GM23338 (cell line): ENCODE data around the gene TBCD. TPM values are rescaled to one million over a fixed set of nuclear protein-coding genes. Genes with fewer than 3 reads are reported as not detected.

Source experiments
- ATAC-seq: fragments of 200-7000 bp; cut with Tn5 transposase; 3 replicates; pipeline ENCODE4 v1.9.1; 2020
- DNase-seq: peaks from one replicate; pipeline ENCODE4 v3.0.0-alpha.2; 2015; ENCODE audit warnings: low spot score
- H2AFZ ChIP-seq: fragments of 200-600 bp; sonication (generic); 2 replicates; pipeline ENCODE4 v1.8.0; 2016; ENCODE audit warnings: antibody characterized with exemption, mild to moderate bottlenecking, moderate library complexity
- H3F3A ChIP-seq: fragments of 200-600 bp; sonication (generic); replicated peaks from 2 replicates; pipeline ENCODE4 v1.8.0; 2017; ENCODE audit warnings: antibody characterized with exemption, mixed run types, low read depth
- H3K27ac ChIP-seq: fragments of 200-600 bp; sonication (generic); 2 replicates; pipeline ENCODE4 v1.6.1; 2016; ENCODE audit warnings: low read depth
- H3K27me3 ChIP-seq: fragments of 200-600 bp; sonication (generic); 2 replicates; pipeline ENCODE4 v1.8.0; 2016; ENCODE audit warnings: mild to moderate bottlenecking, mixed run types, moderate library complexity; ENCODE audit not compliant: insufficient read depth
- H3K36me3 ChIP-seq: fragments of 200-600 bp; sonication (generic); 2 replicates; pipeline ENCODE4 v1.8.0; 2016; ENCODE audit warnings: mild to moderate bottlenecking; ENCODE audit not compliant: insufficient read depth
- H3K4me1 ChIP-seq: fragments of 200-600 bp; sonication (generic); 2 replicates; pipeline ENCODE4 v1.8.0; 2016; ENCODE audit warnings: mild to moderate bottlenecking, moderate library complexity; ENCODE audit not compliant: insufficient read depth
- H3K4me2 ChIP-seq: fragments of 200-600 bp; sonication (generic); 2 replicates; pipeline ENCODE4 v1.7.1; 2017; ENCODE audit warnings: mixed run types
- H3K4me3 ChIP-seq: fragments of 200-600 bp; sonication (generic); 2 replicates; pipeline ENCODE4 v1.6.1; 2016; ENCODE audit warnings: mixed run types
- H3K79me2 ChIP-seq: fragments of 200-600 bp; sonication (generic); replicated peaks from 2 replicates; pipeline ENCODE4 v1.8.0; 2017; ENCODE audit warnings: mild to moderate bottlenecking; ENCODE audit not compliant: insufficient read depth
- H3K9me2 ChIP-seq: fragments of 200-600 bp; sonication (generic); 2 replicates; pipeline ENCODE4 v1.8.0; 2017; ENCODE audit not compliant: insufficient read depth
- H4K20me1 ChIP-seq: fragments of 200-600 bp; sonication (generic); replicated peaks from 2 replicates; pipeline ENCODE4 v1.8.0; 2017; ENCODE audit warnings: mild to moderate bottlenecking; ENCODE audit not compliant: insufficient read depth
- H3K27ac Mint-ChIP-seq: 2 replicates; pipeline ENCODE4 v1.8.0; 2020; ENCODE audit warnings: inconsistent platforms, mild to moderate bottlenecking, moderate library complexity, mixed read lengths
- H3K27me3 Mint-ChIP-seq: 3 replicates; pipeline ENCODE4 v1.8.0; 2022; ENCODE audit warnings: low read depth, mild to moderate bottlenecking, moderate library complexity, mixed read lengths, inconsistent platforms; ENCODE audit not compliant: insufficient read depth, poor library complexity
- H3K36me3 Mint-ChIP-seq: 3 replicates; pipeline ENCODE4 v1.8.0; 2021; ENCODE audit warnings: low read depth, mild to moderate bottlenecking, inconsistent platforms, moderate library complexity, mixed read lengths
- H3K4me1 Mint-ChIP-seq: 3 replicates; pipeline ENCODE4 v1.8.0; 2020; ENCODE audit warnings: mild to moderate bottlenecking, inconsistent platforms, mixed read lengths
- H3K4me3 Mint-ChIP-seq: 3 replicates; pipeline ENCODE4 v1.8.0; 2021; ENCODE audit warnings: moderate library complexity, mild to moderate bottlenecking, inconsistent platforms, mixed read lengths
- H3K9me3 Mint-ChIP-seq: 3 replicates; pipeline ENCODE4 v1.8.0; 2020; ENCODE audit warnings: moderate library complexity, mild to moderate bottlenecking, inconsistent platforms, mixed read lengths
- ETS1 ChIP-seq: IDR thresholded peaks from 2 replicates; pipeline ENCODE4 v1.6.1; 2016; ENCODE audit warnings: antibody characterized with exemption
- EZH2 ChIP-seq: fragments of 200-600 bp; sonication (generic); IDR thresholded peaks from one replicate; pipeline ENCODE4 v1.8.0; 2017; ENCODE audit warnings: antibody characterized with exemption, mild to moderate bottlenecking, low read depth; ENCODE audit not compliant: unreplicated experiment
- EZH2phosphoT487 ChIP-seq: fragments of 200-600 bp; sonication (generic); IDR thresholded peaks from one replicate; pipeline ENCODE4 v1.8.1; 2018; ENCODE audit warnings: antibody characterized with exemption; ENCODE audit not compliant: unreplicated experiment
- JUNB ChIP-seq: IDR thresholded peaks from one replicate; pipeline ENCODE4 v1.6.1; 2016; ENCODE audit warnings: antibody characterized with exemption; ENCODE audit not compliant: unreplicated experiment
- NANOG ChIP-seq: IDR thresholded peaks from 2 replicates; pipeline ENCODE4 v1.6.1; 2016; ENCODE audit warnings: antibody characterized with exemption, borderline replicate concordance
- POLR2AphosphoS5 ChIP-seq: IDR thresholded peaks from 2 replicates; pipeline ENCODE4 v1.6.1; 2016; ENCODE audit warnings: antibody characterized with exemption, low read depth
- STAT1 ChIP-seq: IDR thresholded peaks from one replicate; pipeline ENCODE4 v1.6.1; 2016; ENCODE audit warnings: antibody characterized with exemption; ENCODE audit not compliant: unreplicated experiment
- ZNF114 ChIP-seq: fragments of 250-450 bp; sonication (Bioruptor Pico); IDR thresholded peaks from 2 replicates; pipeline ENCODE4 v1.5.0; 2020; ENCODE audit warnings: mild to moderate bottlenecking, moderate library complexity
- ZNF331 ChIP-seq: fragments of 250-450 bp; sonication (Bioruptor Pico); IDR thresholded peaks from 2 replicates; pipeline ENCODE4 v1.5.0; 2020; ENCODE audit warnings: low read depth, mild to moderate bottlenecking, moderate library complexity
- ZNF462 ChIP-seq: fragments of 250-450 bp; sonication (Bioruptor Pico); IDR thresholded peaks from 2 replicates; pipeline ENCODE4 v1.5.0; 2020; ENCODE audit warnings: mild to moderate bottlenecking, moderate library complexity
- polyA plus RNA-seq: library from polyadenylated mRNA; unstranded; fragments of >200 nt; fragmentation: Nextera tagmentation; extraction: Ambion mirVana; gene quantifications from 2 replicates; pipeline ENCODE4 v1.2.1, GENCODE V29; 2016
- total RNA-seq: library from RNA; depleted of rRNA; stranded (reverse); fragments of >200 nt; shearing (Covaris generic); gene quantifications from 2 replicates; pipeline ENCODE4 v1.2.3, GENCODE V29; 2014
- TF ChIP-seq, protein P1 (sequence below), 2 experiments: fragments of 200-600 bp in 1 of 2; sonication (generic) in 1 of 2; conservative IDR thresholded peaks; 2 replicates each; pipeline versions ENCODE4 v1.5.1 to v1.6.1; 2016 to 2017; ENCODE audit warnings: antibody characterized with exemption in 2 of 2, low read depth in 2 of 2, mild to moderate bottlenecking in 2 of 2, moderate library complexity in 1 of 2
- TF ChIP-seq, protein P2 (sequence below): IDR thresholded peaks from one replicate; pipeline ENCODE4 v1.6.1; 2018; ENCODE audit warnings: antibody characterized with exemption; ENCODE audit not compliant: unreplicated experiment

Gene TBCD
- total and polyA plus RNA-seq, 2 experiments from 2014 or later = 75.0 to 116 TPM

DNA sequence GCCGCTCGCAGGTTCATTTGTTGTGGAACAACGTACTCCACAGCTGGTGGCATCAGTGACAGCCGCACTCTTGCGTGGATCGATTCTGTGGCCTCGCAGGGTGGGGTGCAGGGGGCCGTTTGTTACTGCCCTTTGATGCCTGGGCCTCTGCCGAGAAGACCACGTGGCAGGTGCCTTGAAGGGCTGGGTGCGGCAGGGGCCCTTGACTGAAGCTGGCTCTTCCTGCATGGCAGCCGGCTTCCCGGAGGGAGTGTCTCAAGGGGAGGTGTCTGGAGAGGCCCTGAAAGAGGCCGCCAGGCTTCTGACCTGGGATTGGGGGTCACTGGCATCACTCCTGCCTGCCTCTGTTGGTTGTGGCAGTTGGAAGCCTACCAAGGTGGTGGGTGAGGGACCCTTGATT is 43.8 kb downstream of the TBCD start:
- Histone ChIP-seq H2AFZ (no peak overlapping the region), H3F3A (no peaks in the 10 kb centered on the region), H3K79me2 (peaks cover 78% of the 10 kb centered on the region), H4K20me1 (peaks cover 9% of the 10 kb centered on the region), H3K9me2 (no peaks in the 10 kb centered on the region), H3K4me1 (no peaks in the 10 kb centered on the region), H3K27ac (no peak overlapping the region), H3K36me3 (peaks cover 11% of the 10 kb centered on the region; the same call in 1 of the 2 replicates), H3K4me3 (no peak overlapping the region), H3K27me3 (no peaks in the 10 kb centered on the region), H3K4me2 (no peak overlapping the region)
- no peak overlapping the region for H3K4me3 Mint-ChIP-seq
- DNase-seq (no peak), ATAC-seq (no peak)
- peaks cover 7% of the 10 kb centered on the region for H3K27me3 Mint-ChIP-seq
- no peak overlapping the region for H3K27ac Mint-ChIP-seq
- H3K4me1 Mint-ChIP-seq = peaks cover 3% of the 10 kb centered on the region; the same call in 2 of the 3 replicates
- H3K9me3 Mint-ChIP-seq = peaks cover 12% of the 10 kb centered on the region
- H3K36me3 Mint-ChIP-seq = peaks cover 46% of the 10 kb centered on the region
- no peak for TF ChIP-seq EZH2phosphoT487
- TF ChIP-seq, protein P1, sequence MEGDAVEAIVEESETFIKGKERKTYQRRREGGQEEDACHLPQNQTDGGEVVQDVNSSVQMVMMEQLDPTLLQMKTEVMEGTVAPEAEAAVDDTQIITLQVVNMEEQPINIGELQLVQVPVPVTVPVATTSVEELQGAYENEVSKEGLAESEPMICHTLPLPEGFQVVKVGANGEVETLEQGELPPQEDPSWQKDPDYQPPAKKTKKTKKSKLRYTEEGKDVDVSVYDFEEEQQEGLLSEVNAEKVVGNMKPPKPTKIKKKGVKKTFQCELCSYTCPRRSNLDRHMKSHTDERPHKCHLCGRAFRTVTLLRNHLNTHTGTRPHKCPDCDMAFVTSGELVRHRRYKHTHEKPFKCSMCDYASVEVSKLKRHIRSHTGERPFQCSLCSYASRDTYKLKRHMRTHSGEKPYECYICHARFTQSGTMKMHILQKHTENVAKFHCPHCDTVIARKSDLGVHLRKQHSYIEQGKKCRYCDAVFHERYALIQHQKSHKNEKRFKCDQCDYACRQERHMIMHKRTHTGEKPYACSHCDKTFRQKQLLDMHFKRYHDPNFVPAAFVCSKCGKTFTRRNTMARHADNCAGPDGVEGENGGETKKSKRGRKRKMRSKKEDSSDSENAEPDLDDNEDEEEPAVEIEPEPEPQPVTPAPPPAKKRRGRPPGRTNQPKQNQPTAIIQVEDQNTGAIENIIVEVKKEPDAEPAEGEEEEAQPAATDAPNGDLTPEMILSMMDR (conservative IDR thresholded peaks at IDR 0.05; ENCODE audit: low read depth in 2 of 2) = no peak
- no peak for TF ChIP-seq ZNF114 (CRISPR knock-in tag)
- TF ChIP-seq POLR2AphosphoS5 = no peak
- no peak for TF ChIP-seq EZH2
- TF ChIP-seq JUNB = no peak
- no peak for TF ChIP-seq ETS1
- TF ChIP-seq ZNF331 (CRISPR knock-in tag) = no peak
- no peak for TF ChIP-seq NANOG
- TF ChIP-seq ZNF462 (CRISPR knock-in tag) = no peak
- TF ChIP-seq, protein P2, sequence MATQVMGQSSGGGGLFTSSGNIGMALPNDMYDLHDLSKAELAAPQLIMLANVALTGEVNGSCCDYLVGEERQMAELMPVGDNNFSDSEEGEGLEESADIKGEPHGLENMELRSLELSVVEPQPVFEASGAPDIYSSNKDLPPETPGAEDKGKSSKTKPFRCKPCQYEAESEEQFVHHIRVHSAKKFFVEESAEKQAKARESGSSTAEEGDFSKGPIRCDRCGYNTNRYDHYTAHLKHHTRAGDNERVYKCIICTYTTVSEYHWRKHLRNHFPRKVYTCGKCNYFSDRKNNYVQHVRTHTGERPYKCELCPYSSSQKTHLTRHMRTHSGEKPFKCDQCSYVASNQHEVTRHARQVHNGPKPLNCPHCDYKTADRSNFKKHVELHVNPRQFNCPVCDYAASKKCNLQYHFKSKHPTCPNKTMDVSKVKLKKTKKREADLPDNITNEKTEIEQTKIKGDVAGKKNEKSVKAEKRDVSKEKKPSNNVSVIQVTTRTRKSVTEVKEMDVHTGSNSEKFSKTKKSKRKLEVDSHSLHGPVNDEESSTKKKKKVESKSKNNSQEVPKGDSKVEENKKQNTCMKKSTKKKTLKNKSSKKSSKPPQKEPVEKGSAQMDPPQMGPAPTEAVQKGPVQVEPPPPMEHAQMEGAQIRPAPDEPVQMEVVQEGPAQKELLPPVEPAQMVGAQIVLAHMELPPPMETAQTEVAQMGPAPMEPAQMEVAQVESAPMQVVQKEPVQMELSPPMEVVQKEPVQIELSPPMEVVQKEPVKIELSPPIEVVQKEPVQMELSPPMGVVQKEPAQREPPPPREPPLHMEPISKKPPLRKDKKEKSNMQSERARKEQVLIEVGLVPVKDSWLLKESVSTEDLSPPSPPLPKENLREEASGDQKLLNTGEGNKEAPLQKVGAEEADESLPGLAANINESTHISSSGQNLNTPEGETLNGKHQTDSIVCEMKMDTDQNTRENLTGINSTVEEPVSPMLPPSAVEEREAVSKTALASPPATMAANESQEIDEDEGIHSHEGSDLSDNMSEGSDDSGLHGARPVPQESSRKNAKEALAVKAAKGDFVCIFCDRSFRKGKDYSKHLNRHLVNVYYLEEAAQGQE = no peak
- no peak for TF ChIP-seq STAT1
